NK-92 (cell line): ENCODE measurements around the gene SYDE2.
"Not testable (repeated sequence)": the region's sequence is repeated elsewhere in the genome, so short reads cannot be mapped to it uniquely, and the experiment has no call there.

Experiments
- DNase-seq: peaks from one replicate; lab custom pipeline; 2025; ENCODE audit not compliant: unreplicated experiment; lab: John Stamatoyannopoulos, UW

The SYDE2 gene

GRCh38 chr1:85200463-85201339, at the start of gene SYDE2:
Gene SYDE2, minus strand, starts transcription at chr1:85201016. Its CDS starts 20 bp downstream, at chr1:85200996.
- no peak for DNase-seq

GRCh38 chr1:85249042-85249441, 48.2 kb upstream of the SYDE2 start:
- not testable (repeated sequence) for DNase-seq

- DNase-seq: no peak
Observed at GRCh38 chr1:85245891-85246290, 45.1 kb upstream of the SYDE2 start.

GRCh38 chr1:85245456-85245855, 44.6 kb upstream of the SYDE2 start:
- DNase-seq: no peak

- no peak for DNase-seq
Observed at GRCh38 chr1:85244271-85245061, 43.6 kb upstream of the SYDE2 start.

GRCh38 chr1:85243372-85243771, 42.6 kb upstream of the SYDE2 start:
- no peak for DNase-seq

- no peak for DNase-seq
Observed at GRCh38 chr1:85240643-85241042, 39.8 kb upstream of the SYDE2 start.

GRCh38 chr1:85240174-85240601, 39.4 kb upstream of the SYDE2 start:
- no peak for DNase-seq

GRCh38 chr1:85237613-85238012, 36.8 kb upstream of the SYDE2 start:
- no peak for DNase-seq

- DNase-seq: no peak
Observed at GRCh38 chr1:85230305-85230977, 29.6 kb upstream of the SYDE2 start.

GRCh38 chr1:85229574-85230097, 28.8 kb upstream of the SYDE2 start:
- no peak for DNase-seq

GRCh38 chr1:85228972-85229371, 28.2 kb upstream of the SYDE2 start:
- DNase-seq: no peak

- no peak for DNase-seq
Observed at GRCh38 chr1:85225624-85226380, 25.0 kb upstream of the SYDE2 start.

GRCh38 chr1:85224734-85225623, 24.2 kb upstream of the SYDE2 start:
- no peak for DNase-seq

GRCh38 chr1:85224295-85224694, 23.5 kb upstream of the SYDE2 start:
- DNase-seq: no peak

GRCh38 chr1:85223334-85223733, 22.5 kb upstream of the SYDE2 start:
- DNase-seq: no peak

GRCh38 chr1:85220756-85221201, 20.0 kb upstream of the SYDE2 start:
- no peak for DNase-seq

- no peak for DNase-seq
Observed at GRCh38 chr1:85219853-85220610, 19.2 kb upstream of the SYDE2 start.

- no peak for DNase-seq
Observed at GRCh38 chr1:85216697-85217096, 15.9 kb upstream of the SYDE2 start.
